Measurements from ENCODE around the gene POMT2. TPM values are rescaled to one million over a fixed set of nuclear protein-coding genes. Genes with fewer than 3 reads are reported as not detected.
"Not testable (repeated sequence)": the region's sequence is repeated elsewhere in the genome, so short reads cannot be mapped to it uniquely, and the experiment has no call there.

The POMT2 gene
- total RNA-seq, 2 donors from 2014 or later = 20.8 to 25.5 TPM

GRCh38 chr14:77325746-77326094 lies 5.0 kb upstream of the POMT2 start:
- intact Hi-C loops (cut with DNase I) = no loop called here
- DNase-seq (no peak), ATAC-seq (no peak)

GRCh38 chr14:77324816-77325745 lies 4.4 kb upstream of the POMT2 start:
- DNase-seq (no peak), ATAC-seq (no peak)
- intact Hi-C loops (cut with DNase I) = no loop called here

GRCh38 chr14:77324289-77324688 lies 3.6 kb upstream of the POMT2 start:
- ATAC-seq = no peak
- intact Hi-C loops (cut with DNase I) = no loop called here
- no peak for DNase-seq

GRCh38 chr14:77323571-77323970 lies 2.9 kb upstream of the POMT2 start:
- no peak for ATAC-seq
- no peak for DNase-seq
- intact Hi-C loops (cut with DNase I) = no loop called here

GRCh38 chr14:77322951-77323350 lies 2.3 kb upstream of the POMT2 start:
- DNase-seq (no peak), ATAC-seq (no peak)
- intact Hi-C loops (cut with DNase I) = no loop called here

- intact Hi-C loops (cut with DNase I) = no loop called here
- no peak for ATAC-seq
- no peak for DNase-seq
Observed at GRCh38 chr14:77322250-77322902, 1.7 kb upstream of the POMT2 start.

- DNase-seq (no peak), ATAC-seq (no peak)
Observed at GRCh38 chr14:77319422-77319821, 1.3 kb downstream of the POMT2 start.

GRCh38 chr14:77318756-77319155 lies 1.9 kb downstream of the POMT2 start:
- DNase-seq, ATAC-seq: not testable (repeated sequence)
- intact Hi-C loops (cut with DNase I) = loop anchor here (5.0 to 10.0 kb wide), 4 partner anchors 164 to 446 kb away; no protein-coding TSS in a partner anchor

More at GRCh38 chr14:77319422-77319821, 1.3 kb downstream of the POMT2 start:
- intact Hi-C loops (cut with DNase I) = loop anchor here (5.0 to 10.0 kb wide), 4 partner anchors 165 to 447 kb away; no protein-coding TSS in a partner anchor

GRCh38 chr14:77318006-77318553 lies 2.6 kb downstream of the POMT2 start:
- intact Hi-C loops (cut with DNase I) = loop anchor here (5.0 to 10.0 kb wide), 4 partner anchors 163 to 446 kb away; no protein-coding TSS in a partner anchor
- ATAC-seq = no peak
- no peak for DNase-seq

GRCh38 chr14:77316872-77317301 lies 3.8 kb downstream of the POMT2 start:
- ATAC-seq (no peak), DNase-seq (no peak)

GRCh38 chr14:77316195-77316505 lies 4.5 kb downstream of the POMT2 start:
- DNase-seq (no peak), ATAC-seq (no peak)
- intact Hi-C loops (cut with DNase I) = loop anchor here (5.0 to 10.0 kb wide), 4 partner anchors 161 to 444 kb away; no protein-coding TSS in a partner anchor

More at GRCh38 chr14:77316872-77317301, 3.8 kb downstream of the POMT2 start:
- intact Hi-C loops (cut with DNase I) = loop anchor here (5.0 to 10.0 kb wide), 4 partner anchors 162 to 445 kb away; no protein-coding TSS in a partner anchor

- no peak for ATAC-seq
- intact Hi-C loops (cut with DNase I) = loop anchor here (5.0 to 10.0 kb wide), 4 partner anchors 160 to 442 kb away; no protein-coding TSS in a partner anchor
- no peak for DNase-seq
Observed at GRCh38 chr14:77314539-77315457, 5.9 kb downstream of the POMT2 start.

GRCh38 chr14:77314043-77314442 lies 6.6 kb downstream of the POMT2 start:
- intact Hi-C loops (cut with DNase I) = loop anchor here in 1 of 2 donors (10.0 kb wide), 1 partner anchor 159 kb away; no protein-coding TSS in a partner anchor
- ATAC-seq = no peak
- no peak for DNase-seq

- no peak for ATAC-seq
- intact Hi-C loops (cut with DNase I) = loop anchor here in 1 of 2 donors (10.0 kb wide), 1 partner anchor 159 kb away; no protein-coding TSS in a partner anchor
- DNase-seq = no peak
Observed at GRCh38 chr14:77313371-77313770, 7.3 kb downstream of the POMT2 start.

- ATAC-seq (no peak), DNase-seq (no peak)
- intact Hi-C loops (cut with DNase I) = loop anchor here in 1 of 2 donors (10.0 kb wide), 1 partner anchor 156 kb away; no protein-coding TSS in a partner anchor
Observed at GRCh38 chr14:77311217-77311616, 9.5 kb downstream of the POMT2 start.

GRCh38 chr14:77310026-77310425 lies 10.7 kb downstream of the POMT2 start:
- DNase-seq (no peak), ATAC-seq (no peak)
- intact Hi-C loops (cut with DNase I) = loop anchor here in 1 of 2 donors (10.0 kb wide), 1 partner anchor 155 kb away; no protein-coding TSS in a partner anchor

GRCh38 chr14:77309131-77309530 lies 11.6 kb downstream of the POMT2 start:
- DNase-seq (no peak), ATAC-seq (no peak)
- intact Hi-C loops (cut with DNase I) = loop anchor here in 1 of 2 donors (10.0 kb wide), 1 partner anchor 246 kb away; no protein-coding TSS in a partner anchor

- DNase-seq (no peak), ATAC-seq (peak; percentile 44 to 55)
- intact Hi-C loops (cut with DNase I) = loop anchor here in 1 of 2 donors (10.0 kb wide), 1 partner anchor 248 kb away; no protein-coding TSS in a partner anchor
Observed at GRCh38 chr14:77306851-77307496, 13.7 kb downstream of the POMT2 start.

All from left cardiac atrium (tissue), 4 donors.